Prostate gland (tissue), 2 donors: ENCODE data around the gene GRM8. TPM values are rescaled to one million over a fixed set of nuclear protein-coding genes. Genes with fewer than 3 reads are reported as not detected.

Experiments used
- DNase-seq: peaks from one replicate; pipeline ENCODE4 v3.0.0-alpha.2; 2019; ENCODE audit warnings: low spot score
- H3K27ac ChIP-seq, 2 donors: fragments of 200-600 bp; sonication (generic); 2 replicates each; pipeline ENCODE4 v1.5.1; 2017 to 2019
- H3K27me3 ChIP-seq: fragments of 200-600 bp; sonication (generic); replicated peaks from 2 replicates; pipeline ENCODE4 v1.5.1; 2019; ENCODE audit not compliant: insufficient read depth
- H3K36me3 ChIP-seq, 2 donors: fragments of 200-600 bp; sonication (generic); 1 replicate in 1 of 2; 2 replicates in 1 of 2; pipeline versions ENCODE4 v1.5.1 to v1.8.1; 2017 to 2019
- H3K4me1 ChIP-seq: fragments of 200-600 bp; sonication (generic); replicated peaks from 2 replicates; pipeline ENCODE4 v1.5.1; 2019
- H3K4me3 ChIP-seq, 2 donors: fragments of 200-600 bp; sonication (generic); 2 replicates each; pipeline ENCODE4 v1.5.1; 2017 to 2019
- H3K9me3 ChIP-seq: fragments of 200-600 bp; sonication (generic); 2 replicates; pipeline ENCODE4 v1.5.1; 2017
- POLR2A ChIP-seq: fragments of 450-650 bp; IDR thresholded peaks from one replicate; pipeline ENCODE4 v1.6.1; 2016; ENCODE audit warnings: antibody characterized with exemption, mild to moderate bottlenecking
- POLR2AphosphoS5 ChIP-seq: sonication (generic); formaldehyde crosslinking; IDR thresholded peaks from one replicate; pipeline ENCODE4 v1.6.1; 2017; ENCODE audit warnings: antibody characterized with exemption
- WGBS: methylation state at CpG from one replicate; pipeline ENCODE4 v1.1.5; 2018; 5-methylcytosine and 5-hydroxymethylcytosine counted together
- intact Hi-C: fragments of 100-400 bp; cut with DNase I; formaldehyde crosslinking; loops from one replicate; pipeline ENCODE4 v1.14.2; 2022
- total RNA-seq, 2 donors: library from RNA; depleted of rRNA; stranded (reverse); fragments of >200 nt; gene quantifications; one replicate each; pipeline ENCODE4 v1.1.0, GENCODE V29; 2016
- TF ChIP-seq, protein P1 (sequence below), 4 experiments: fragments of 200-600 bp in 2 of 4; fragments of 450-650 bp in 2 of 4; sonication (generic) in 2 of 4; IDR thresholded peaks; 1 replicate in 3 of 4; 2 replicates in 1 of 4; pipeline ENCODE4 v1.5.1; 2016 to 2019; ENCODE audit warnings: antibody characterized with exemption in 4 of 4, mild to moderate bottlenecking in 2 of 4, moderate library complexity in 2 of 4

The GRM8 gene
- total RNA-seq, 2 donors from 2014 or later = 1.3 to 3.7 TPM

DNA sequence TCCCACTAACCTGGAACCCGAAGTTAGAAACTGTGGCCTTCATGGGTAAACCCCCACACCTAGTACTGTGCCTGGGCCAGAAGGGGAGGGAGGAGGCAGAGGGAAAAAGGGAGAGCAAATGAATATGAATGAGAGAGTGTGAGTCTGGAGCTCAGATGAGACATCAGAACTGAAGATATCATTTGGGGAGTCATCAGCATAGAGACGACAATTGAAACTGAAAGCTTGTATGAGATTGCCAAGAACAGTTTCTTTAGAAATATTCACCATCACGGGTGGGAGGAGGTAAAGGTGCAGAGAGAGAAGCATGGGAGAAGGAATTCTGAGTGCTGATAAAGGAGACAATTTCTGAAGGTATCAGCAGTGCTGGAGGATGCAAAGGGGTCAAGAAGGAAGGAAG lies 171.2 kb downstream of the GRM8 start:
- Histone ChIP-seq H3K9me3 (no peaks in the 10 kb centered on the region), H3K4me1 (no peaks in the 10 kb centered on the region), H3K27me3 (no peaks in the 10 kb centered on the region), H3K27ac (no peak overlapping the region), H3K4me3 (no peak overlapping the region), H3K36me3 (no peaks in the 10 kb centered on the region)
- 74% methylated on average over 3 of the region's 3 CpGs for WGBS
- TF ChIP-seq POLR2A (no peak), POLR2AphosphoS5 (no peak)
- TF ChIP-seq, protein P1, sequence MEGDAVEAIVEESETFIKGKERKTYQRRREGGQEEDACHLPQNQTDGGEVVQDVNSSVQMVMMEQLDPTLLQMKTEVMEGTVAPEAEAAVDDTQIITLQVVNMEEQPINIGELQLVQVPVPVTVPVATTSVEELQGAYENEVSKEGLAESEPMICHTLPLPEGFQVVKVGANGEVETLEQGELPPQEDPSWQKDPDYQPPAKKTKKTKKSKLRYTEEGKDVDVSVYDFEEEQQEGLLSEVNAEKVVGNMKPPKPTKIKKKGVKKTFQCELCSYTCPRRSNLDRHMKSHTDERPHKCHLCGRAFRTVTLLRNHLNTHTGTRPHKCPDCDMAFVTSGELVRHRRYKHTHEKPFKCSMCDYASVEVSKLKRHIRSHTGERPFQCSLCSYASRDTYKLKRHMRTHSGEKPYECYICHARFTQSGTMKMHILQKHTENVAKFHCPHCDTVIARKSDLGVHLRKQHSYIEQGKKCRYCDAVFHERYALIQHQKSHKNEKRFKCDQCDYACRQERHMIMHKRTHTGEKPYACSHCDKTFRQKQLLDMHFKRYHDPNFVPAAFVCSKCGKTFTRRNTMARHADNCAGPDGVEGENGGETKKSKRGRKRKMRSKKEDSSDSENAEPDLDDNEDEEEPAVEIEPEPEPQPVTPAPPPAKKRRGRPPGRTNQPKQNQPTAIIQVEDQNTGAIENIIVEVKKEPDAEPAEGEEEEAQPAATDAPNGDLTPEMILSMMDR (IDR thresholded peaks at IDR 0.05) = no peak
- intact Hi-C loops = no loop called here
- no peak for DNase-seq

DNA sequence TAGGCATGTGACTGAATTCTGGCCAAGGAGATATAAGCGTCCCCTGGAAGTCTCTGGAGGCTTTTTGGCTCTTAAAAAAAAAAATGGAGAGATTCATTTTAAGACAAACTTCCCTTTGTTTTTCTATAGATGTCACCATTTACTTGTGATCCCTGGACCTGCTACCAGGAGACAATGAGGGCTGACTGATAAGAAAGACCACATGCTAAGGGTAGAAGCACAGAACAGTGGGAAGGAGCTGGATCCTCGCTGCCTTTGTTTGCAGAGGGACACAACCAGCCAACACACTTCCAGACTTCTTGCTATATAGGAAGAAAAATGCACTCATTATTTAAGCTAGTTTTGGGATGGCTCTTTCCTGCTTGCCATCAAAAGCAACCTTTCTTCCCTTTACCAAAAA lies 172.2 kb downstream of the GRM8 start:
- Histone ChIP-seq H3K9me3 (no peaks in the 10 kb centered on the region), H3K27ac (no peak overlapping the region), H3K4me1 (no peaks in the 10 kb centered on the region), H3K4me3 (no peak overlapping the region), H3K36me3 (no peaks in the 10 kb centered on the region), H3K27me3 (no peaks in the 10 kb centered on the region)
- TF ChIP-seq, protein P1 (IDR thresholded peaks at IDR 0.05) = no peak
- TF ChIP-seq POLR2A = no peak
- TF ChIP-seq POLR2AphosphoS5 = no peak
- intact Hi-C loops = no loop called here
- DNase-seq = no peak
- 48% methylated on average over 2 of the region's 2 CpGs for WGBS

DNA sequence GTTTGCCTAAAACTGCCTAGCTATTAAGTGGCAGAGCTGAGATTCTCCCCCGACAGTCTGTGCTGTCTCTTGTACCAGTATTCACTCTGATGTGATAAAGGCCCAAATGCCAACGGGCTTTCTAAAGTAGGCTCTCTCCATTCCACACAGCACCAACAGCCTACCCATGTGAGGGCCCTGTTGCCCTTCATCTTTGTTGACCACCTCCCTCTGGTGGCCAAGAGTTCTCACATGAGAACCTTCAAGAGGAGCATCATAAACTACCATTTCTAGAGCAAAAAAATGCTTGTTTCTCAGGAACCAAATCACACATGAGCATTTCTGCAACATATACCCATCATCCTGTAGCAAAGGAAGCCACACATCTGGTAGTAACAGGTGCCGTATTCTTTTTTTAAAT lies 185.8 kb downstream of the GRM8 start:
- TF ChIP-seq, protein P1 (IDR thresholded peaks at IDR 0.05) = peak in 2 of 4 experiments; percentile 18 to 22
- no peak for TF ChIP-seq POLR2AphosphoS5
- H3K4me3 ChIP-seq = no peak overlapping the region
- 73% methylated on average over 3 of the region's 3 CpGs for WGBS
- intact Hi-C loops = no loop called here
- peak; percentile 10 for DNase-seq
- H3K9me3 ChIP-seq = no peaks in the 10 kb centered on the region
- H3K27me3 ChIP-seq = no peaks in the 10 kb centered on the region
- H3K4me1 ChIP-seq = no peaks in the 10 kb centered on the region
- H3K36me3 ChIP-seq = no peaks in the 10 kb centered on the region
- no peak overlapping the region for H3K27ac ChIP-seq

DNA sequence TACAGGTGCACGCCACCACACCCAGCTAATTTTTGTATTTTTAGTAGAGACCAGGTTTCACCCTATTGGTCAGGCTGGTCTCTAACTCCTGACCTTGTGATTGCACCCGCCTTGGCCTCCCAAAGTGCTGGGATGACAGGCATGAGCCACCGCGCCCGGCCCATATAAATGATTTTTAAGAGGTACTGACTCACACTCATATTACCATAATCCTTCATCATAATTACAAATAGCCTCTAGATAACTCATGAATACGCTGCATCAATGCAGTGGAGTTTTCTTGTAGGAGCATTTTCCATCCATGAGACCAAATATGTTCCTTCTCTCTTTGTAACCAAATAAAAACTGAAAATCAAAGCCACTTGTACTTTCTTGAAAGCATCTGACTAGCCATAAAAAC lies 193.3 kb downstream of the GRM8 start:
- H3K9me3 ChIP-seq = no peaks in the 10 kb centered on the region
- intact Hi-C loops = no loop called here
- H3K36me3 ChIP-seq = no peaks in the 10 kb centered on the region
- DNase-seq = no peak
- H3K27me3 ChIP-seq = no peaks in the 10 kb centered on the region
- 74% methylated on average over 6 of the region's 6 CpGs for WGBS
- H3K4me3 ChIP-seq = no peak overlapping the region
- H3K27ac ChIP-seq = no peak overlapping the region
- no peaks in the 10 kb centered on the region for H3K4me1 ChIP-seq
- TF ChIP-seq POLR2AphosphoS5 (peak; percentile 27), POLR2A (no peak)
- TF ChIP-seq, protein P1 (IDR thresholded peaks at IDR 0.05) = no peak

DNA sequence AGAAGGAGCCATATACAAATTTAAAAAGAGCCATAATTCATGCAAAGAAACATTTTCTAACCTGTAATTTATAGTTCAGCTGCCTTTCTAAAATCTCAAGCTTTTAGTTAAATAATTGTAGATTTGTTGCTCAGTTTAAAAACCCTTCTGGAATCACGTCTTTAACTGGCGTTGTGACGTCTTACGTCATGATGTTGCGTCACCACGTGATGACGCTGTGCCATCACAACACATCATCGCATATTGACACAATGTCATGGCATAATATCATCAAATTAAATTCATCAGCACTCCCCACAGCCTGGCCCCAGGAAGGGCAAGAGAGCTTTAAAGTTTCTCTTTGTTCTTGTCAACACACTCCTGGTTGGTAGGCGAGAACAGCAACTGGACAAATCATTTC lies 194.8 kb downstream of the GRM8 start:
- no peaks in the 10 kb centered on the region for H3K27me3 ChIP-seq
- no peak for TF ChIP-seq POLR2A
- TF ChIP-seq, protein P1 (IDR thresholded peaks at IDR 0.05) = no peak
- TF ChIP-seq POLR2AphosphoS5 = no peak
- H3K9me3 ChIP-seq = no peaks in the 10 kb centered on the region
- no peak overlapping the region for H3K27ac ChIP-seq
- H3K4me1 ChIP-seq = no peaks in the 10 kb centered on the region
- no peak overlapping the region for H3K4me3 ChIP-seq
- 72% methylated on average over 9 of the region's 9 CpGs for WGBS
- no peak for DNase-seq
- no peaks in the 10 kb centered on the region for H3K36me3 ChIP-seq
- intact Hi-C loops = no loop called here
